ENCODE measurements around the gene ZNF718. TPM values are rescaled to one million over a fixed set of nuclear protein-coding genes. Genes with fewer than 3 reads are reported as not detected.
A peak's percentile ranks its signal among the peaks of the same experiment; 100 is the strongest.

Gene ZNF718
- 29.7 and 35.1 TPM in 2 replicates for total RNA-seq (2014; rRNA removed; shearing (Covaris generic))
- polyA plus RNA-seq (2016; fragmentation: Nextera tagmentation; extraction: Ambion mirVana) = 9.7 and 10.2 TPM in 2 replicates
- long read RNA-seq, transcript ZNF718-201 (4 exons, 3,495 nt) = major isoform, 5 of 13 reads
- long read RNA-seq, partial matches to known transcripts = 3 of 13 reads
- long read RNA-seq, other reads (novel, unspliced or antisense) = 3 of 13 reads

DNA sequence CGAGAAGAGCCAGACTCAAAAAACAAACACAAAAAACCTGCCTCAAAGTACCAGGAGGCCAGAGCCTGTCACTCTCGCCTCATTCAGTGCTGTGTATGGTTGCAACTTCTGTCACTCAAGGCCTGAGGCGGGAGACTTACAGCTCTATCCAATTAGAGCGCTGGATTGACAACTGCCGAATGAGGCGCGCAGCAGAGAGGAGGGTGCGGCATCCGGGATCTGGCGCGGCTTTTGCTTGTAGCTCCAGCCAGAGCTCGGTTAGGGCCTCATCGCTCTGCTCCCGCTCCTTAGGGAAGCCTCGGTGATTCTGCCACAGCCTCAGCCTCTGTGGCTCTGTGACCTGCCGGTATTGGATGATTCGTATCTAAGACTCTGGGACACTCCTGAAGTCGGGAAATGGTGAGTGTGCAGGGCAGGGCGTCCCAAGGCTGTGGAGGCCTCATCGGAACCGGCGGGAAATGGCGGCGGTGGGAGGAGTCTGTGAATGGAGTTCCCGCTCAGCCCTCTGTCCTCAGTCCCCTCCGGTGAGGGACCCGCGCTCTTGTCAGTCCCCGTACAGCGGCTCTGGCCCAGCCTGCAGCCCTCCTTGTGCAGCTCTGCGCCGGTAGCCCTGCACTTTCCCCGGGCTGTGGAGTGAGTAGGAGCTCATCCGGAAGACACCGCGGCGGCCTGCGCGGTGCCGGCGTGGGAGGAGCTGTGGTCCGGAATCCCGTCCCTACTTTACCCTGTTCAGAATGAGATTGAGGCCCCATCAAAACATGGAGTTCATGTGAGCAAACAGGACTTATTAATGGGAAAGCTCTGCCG lies at the start of gene ZNF718:
ZNF718 (plus strand) TSS at position 227 of the 807 bp plus-strand sequence; CDS start at position 397, 170 bp downstream.
- ATAC-seq (peak; percentile 95), DNase-seq (ENCODE audit: low spot score) (peak; percentile 99)
- Histone ChIP-seq H3K4me3 (peak within 1 kb of the TSS; percentile 59), H3K4me1 (ENCODE audit: insufficient read depth) (peaks cover 10% of the 10 kb centered on the region), H3K4me2 (peak within 1 kb of the TSS; percentile 99), H3K79me2 (replicated peaks; ENCODE audit: insufficient read depth) (peaks cover 49% of the 10 kb centered on the region), H3F3A (replicated peaks; ENCODE audit: low read depth) (no peaks in the 10 kb centered on the region), H3K36me3 (ENCODE audit: insufficient read depth) (peaks cover 14% of the 10 kb centered on the region), H4K20me1 (replicated peaks; ENCODE audit: insufficient read depth) (peaks cover 17% of the 10 kb centered on the region), H3K27me3 (ENCODE audit: insufficient read depth) (no peaks in the 10 kb centered on the region), H2AFZ (peak within 1 kb of the TSS; percentile 35), H3K27ac (ENCODE audit: low read depth) (peak within 1 kb of the TSS; percentile 90), H3K9me2 (ENCODE audit: insufficient read depth) (no peaks in the 10 kb centered on the region)
- Mint-ChIP-seq H3K27me3 (ENCODE audit: insufficient read depth, low read depth, poor library complexity) (peaks cover 15% of the 10 kb centered on the region), H3K36me3 (ENCODE audit: low read depth) (peaks cover 49% of the 10 kb centered on the region), H3K9me3 (peaks cover 13% of the 10 kb centered on the region), H3K4me3 (peak within 1 kb of the TSS; percentile 99), H3K27ac (peak within 1 kb of the TSS; percentile 100), H3K4me1 (peaks cover 8% of the 10 kb centered on the region; the same call in 2 of the 3 replicates)
- TF ChIP-seq REST (IDR thresholded peaks at IDR 0.05; ENCODE audit: unreplicated experiment) = no peak
- TF ChIP-seq CREB1 (CRISPR knock-in tag; IDR thresholded peaks at IDR 0.05; ENCODE audit: low read depth) = peak; percentile 76
- 0 out of 2 replicates have a peak, but pooled peaks have one; percentile 17 for TF ChIP-seq NANOG (IDR thresholded peaks at IDR 0.05; ENCODE audit: borderline replicate concordance)
- TF ChIP-seq POLR2AphosphoS5 (IDR thresholded peaks at IDR 0.05; ENCODE audit: low read depth) = peak; percentile 95
- TF ChIP-seq EZH2 (IDR thresholded peaks at IDR 0.05; ENCODE audit: low read depth, unreplicated experiment) = no peak

DNA sequence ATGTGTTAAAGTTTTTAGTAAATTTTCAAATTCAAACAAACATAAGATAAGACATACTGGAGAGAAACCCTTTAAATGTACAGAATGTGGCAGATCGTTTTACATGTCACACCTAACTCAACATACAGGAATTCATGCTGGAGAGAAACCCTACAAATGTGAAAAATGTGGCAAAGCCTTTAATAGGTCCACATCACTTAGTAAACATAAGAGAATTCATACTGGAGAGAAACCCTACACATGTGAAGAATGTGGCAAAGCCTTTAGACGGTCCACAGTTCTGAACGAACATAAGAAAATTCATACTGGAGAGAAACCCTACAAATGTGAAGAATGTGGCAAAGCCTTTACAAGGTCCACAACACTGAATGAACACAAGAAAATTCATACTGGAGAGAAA lies 38.4 kb upstream of the ZNF718 start:
- peaks cover 16% of the 10 kb centered on the region for H3K79me2 ChIP-seq (replicated peaks; ENCODE audit: insufficient read depth)
- H2AFZ ChIP-seq = no peak overlapping the region
- Mint-ChIP-seq H3K4me1 (no peaks in the 10 kb centered on the region), H3K36me3 (ENCODE audit: low read depth) (peaks cover 98% of the 10 kb centered on the region), H3K9me3 (peaks cover 98% of the 10 kb centered on the region), H3K27me3 (ENCODE audit: insufficient read depth, low read depth, poor library complexity) (peaks cover 6% of the 10 kb centered on the region), H3K27ac (no peak overlapping the region), H3K4me3 (no peak overlapping the region)
- H3K36me3 ChIP-seq (ENCODE audit: insufficient read depth) = peaks cover 92% of the 10 kb centered on the region
- H3K4me2 ChIP-seq = no peak overlapping the region
- H3F3A ChIP-seq (replicated peaks; ENCODE audit: low read depth) = no peaks in the 10 kb centered on the region
- no peak overlapping the region for H3K27ac ChIP-seq (ENCODE audit: low read depth)
- ATAC-seq (no peak), DNase-seq (ENCODE audit: low spot score) (no peak)
- H4K20me1 ChIP-seq (replicated peaks; ENCODE audit: insufficient read depth) = no peaks in the 10 kb centered on the region
- no peaks in the 10 kb centered on the region for H3K27me3 ChIP-seq (ENCODE audit: insufficient read depth)
- peak overlapping the region; percentile 11; the same call in 1 of the 2 replicates for H3K4me3 ChIP-seq
- H3K9me2 ChIP-seq (ENCODE audit: insufficient read depth) = no peaks in the 10 kb centered on the region
- no peaks in the 10 kb centered on the region for H3K4me1 ChIP-seq (ENCODE audit: insufficient read depth)
- TF ChIP-seq EZH2 (IDR thresholded peaks at IDR 0.05; ENCODE audit: low read depth, unreplicated experiment) (no peak), EZH2phosphoT487 (IDR thresholded peaks at IDR 0.05; ENCODE audit: unreplicated experiment) (no peak), CREB1 (CRISPR knock-in tag; IDR thresholded peaks at IDR 0.05; ENCODE audit: low read depth) (no peak), ETS1 (IDR thresholded peaks at IDR 0.05) (no peak)
- TF ChIP-seq, protein P1, sequence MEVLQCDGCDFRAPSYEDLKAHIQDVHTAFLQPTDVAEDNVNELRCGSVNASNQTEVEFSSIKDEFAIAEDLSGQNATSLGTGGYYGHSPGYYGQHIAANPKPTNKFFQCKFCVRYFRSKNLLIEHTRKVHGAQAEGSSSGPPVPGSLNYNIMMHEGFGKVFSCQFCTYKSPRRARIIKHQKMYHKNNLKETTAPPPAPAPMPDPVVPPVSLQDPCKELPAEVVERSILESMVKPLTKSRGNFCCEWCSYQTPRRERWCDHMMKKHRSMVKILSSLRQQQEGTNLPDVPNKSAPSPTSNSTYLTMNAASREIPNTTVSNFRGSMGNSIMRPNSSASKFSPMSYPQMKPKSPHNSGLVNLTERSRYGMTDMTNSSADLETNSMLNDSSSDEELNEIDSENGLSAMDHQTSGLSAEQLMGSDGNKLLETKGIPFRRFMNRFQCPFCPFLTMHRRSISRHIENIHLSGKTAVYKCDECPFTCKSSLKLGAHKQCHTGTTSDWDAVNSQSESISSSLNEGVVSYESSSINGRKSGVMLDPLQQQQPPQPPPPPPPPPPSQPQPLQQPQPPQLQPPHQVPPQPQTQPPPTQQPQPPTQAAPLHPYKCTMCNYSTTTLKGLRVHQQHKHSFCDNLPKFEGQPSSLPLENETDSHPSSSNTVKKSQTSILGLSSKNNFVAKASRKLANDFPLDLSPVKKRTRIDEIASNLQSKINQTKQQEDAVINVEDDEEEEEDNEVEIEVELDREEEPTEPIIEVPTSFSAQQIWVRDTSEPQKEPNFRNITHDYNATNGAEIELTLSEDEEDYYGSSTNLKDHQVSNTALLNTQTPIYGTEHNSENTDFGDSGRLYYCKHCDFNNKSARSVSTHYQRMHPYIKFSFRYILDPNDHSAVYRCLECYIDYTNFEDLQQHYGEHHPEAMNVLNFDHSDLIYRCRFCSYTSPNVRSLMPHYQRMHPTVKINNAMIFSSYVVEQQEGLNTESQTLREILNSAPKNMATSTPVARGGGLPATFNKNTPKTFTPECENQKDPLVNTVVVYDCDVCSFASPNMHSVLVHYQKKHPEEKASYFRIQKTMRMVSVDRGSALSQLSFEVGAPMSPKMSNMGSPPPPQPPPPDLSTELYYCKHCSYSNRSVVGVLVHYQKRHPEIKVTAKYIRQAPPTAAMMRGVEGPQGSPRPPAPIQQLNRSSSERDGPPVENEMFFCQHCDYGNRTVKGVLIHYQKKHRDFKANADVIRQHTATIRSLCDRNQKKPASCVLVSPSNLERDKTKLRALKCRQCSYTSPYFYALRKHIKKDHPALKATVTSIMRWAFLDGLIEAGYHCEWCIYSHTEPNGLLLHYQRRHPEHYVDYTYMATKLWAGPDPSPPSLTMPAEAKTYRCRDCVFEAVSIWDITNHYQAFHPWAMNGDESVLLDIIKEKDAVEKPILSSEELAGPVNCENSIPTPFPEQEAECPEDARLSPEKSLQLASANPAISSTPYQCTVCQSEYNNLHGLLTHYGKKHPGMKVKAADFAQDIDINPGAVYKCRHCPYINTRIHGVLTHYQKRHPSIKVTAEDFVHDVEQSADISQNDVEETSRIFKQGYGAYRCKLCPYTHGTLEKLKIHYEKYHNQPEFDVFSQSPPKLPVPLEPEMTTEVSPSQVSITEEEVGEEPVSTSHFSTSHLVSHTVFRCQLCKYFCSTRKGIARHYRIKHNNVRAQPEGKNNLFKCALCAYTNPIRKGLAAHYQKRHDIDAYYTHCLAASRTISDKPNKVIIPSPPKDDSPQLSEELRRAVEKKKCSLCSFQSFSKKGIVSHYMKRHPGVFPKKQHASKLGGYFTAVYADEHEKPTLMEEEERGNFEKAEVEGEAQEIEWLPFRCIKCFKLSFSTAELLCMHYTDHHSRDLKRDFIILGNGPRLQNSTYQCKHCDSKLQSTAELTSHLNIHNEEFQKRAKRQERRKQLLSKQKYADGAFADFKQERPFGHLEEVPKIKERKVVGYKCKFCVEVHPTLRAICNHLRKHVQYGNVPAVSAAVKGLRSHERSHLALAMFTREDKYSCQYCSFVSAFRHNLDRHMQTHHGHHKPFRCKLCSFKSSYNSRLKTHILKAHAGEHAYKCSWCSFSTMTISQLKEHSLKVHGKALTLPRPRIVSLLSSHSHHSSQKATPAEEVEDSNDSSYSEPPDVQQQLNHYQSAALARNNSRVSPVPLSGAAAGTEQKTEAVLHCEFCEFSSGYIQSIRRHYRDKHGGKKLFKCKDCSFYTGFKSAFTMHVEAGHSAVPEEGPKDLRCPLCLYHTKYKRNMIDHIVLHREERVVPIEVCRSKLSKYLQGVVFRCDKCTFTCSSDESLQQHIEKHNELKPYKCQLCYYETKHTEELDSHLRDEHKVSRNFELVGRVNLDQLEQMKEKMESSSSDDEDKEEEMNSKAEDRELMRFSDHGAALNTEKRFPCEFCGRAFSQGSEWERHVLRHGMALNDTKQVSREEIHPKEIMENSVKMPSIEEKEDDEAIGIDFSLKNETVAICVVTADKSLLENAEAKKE (CRISPR knock-in tag; IDR thresholded peaks at IDR 0.05) = no peak

Data from GM23338 (cell line).